Measurements from ENCODE around the gene PALS2.

GRCh38 chr7:24574386-24574785 lies 1.1 kb downstream of the PALS2 start:
- TF ChIP-seq POLR2A (IDR thresholded peaks at IDR 0.05) (no peak), CTCF (IDR thresholded peaks at IDR 0.05) (no peak), POLR2AphosphoS5 (IDR thresholded peaks at IDR 0.05) (no peak)
